Measurements from ENCODE around the gene PPP1R16B.

PPP1R16B gene

DNA sequence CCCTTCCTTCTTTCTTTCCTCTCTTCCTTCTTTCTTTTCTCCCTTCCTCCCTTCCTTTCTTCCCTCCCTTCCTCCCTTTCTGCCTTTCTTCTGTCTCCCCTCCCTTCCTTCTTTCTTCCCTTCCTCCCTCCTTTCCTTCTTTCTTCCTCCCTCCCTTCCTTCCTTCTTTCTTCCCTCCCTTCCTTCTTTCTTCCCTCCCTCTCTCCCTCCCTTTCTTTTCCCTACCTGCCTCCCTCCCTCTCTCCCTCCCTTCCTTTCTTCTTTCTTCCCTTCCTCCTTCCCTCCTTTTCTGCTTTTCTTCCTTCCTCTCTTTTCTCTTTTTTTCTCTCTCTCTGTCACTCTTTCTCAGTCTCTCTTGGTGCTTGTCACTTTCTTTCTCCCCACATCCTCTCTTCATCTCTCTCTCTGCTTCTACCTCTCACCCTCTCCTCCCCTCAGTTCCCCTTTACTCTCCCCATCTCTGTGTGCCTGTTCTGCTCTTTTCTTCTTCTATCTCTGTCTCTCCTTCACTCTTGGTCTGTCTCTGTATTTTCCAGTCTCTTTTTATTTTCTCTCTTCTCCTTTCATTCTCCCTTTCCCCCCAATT is 90.6 kb downstream of the PPP1R16B start (continued):
- TF ChIP-seq SP2 (tag by site-specific recombination; IDR thresholded peaks at IDR 0.05) = no peak
- TF ChIP-seq ZNF366 (tag by site-specific recombination; conservative IDR thresholded peaks at IDR 0.05) = peak; percentile 95
- no peak for TF ChIP-seq ZNF391 (tag by site-specific recombination; IDR thresholded peaks at IDR 0.05; ENCODE audit: borderline replicate concordance, low read depth)

DNA sequence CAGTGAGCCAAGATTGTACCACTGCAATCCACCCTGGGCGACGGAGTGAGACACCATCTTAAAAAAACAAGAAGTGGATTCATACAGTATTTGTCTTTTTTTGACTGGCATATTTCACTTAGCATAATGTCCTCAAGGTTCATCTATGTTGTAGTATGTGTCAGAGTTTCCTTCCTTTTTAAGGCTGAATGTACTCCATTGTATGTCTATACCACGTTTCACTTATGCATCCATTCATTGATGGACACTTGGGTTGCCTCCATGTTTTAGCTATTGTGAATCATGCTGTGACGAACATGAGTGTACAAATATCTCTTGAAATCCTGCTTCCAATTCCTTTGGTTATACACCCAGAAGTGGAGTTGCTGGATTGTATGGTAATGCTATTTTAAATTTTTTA is 91.8 kb downstream of the PPP1R16B start:
- ChIA-PET CTCF (no interaction called here), POLR2A (no interaction called here)
- TF ChIP-seq ZNF132 (tag by site-specific recombination; IDR thresholded peaks at IDR 0.05; ENCODE audit: borderline replicate concordance) (no peak), ZNF112 (tag by site-specific recombination; IDR thresholded peaks at IDR 0.05) (no peak), ZNF391 (tag by site-specific recombination; IDR thresholded peaks at IDR 0.05; ENCODE audit: borderline replicate concordance, low read depth) (no peak), ZNF610 (tag by site-specific recombination; IDR thresholded peaks at IDR 0.05; ENCODE audit: borderline replicate concordance) (no peak), ZNF221 (tag by site-specific recombination; IDR thresholded peaks at IDR 0.05; ENCODE audit: borderline replicate concordance) (no peak)
- TF ChIP-seq, protein P1, sequence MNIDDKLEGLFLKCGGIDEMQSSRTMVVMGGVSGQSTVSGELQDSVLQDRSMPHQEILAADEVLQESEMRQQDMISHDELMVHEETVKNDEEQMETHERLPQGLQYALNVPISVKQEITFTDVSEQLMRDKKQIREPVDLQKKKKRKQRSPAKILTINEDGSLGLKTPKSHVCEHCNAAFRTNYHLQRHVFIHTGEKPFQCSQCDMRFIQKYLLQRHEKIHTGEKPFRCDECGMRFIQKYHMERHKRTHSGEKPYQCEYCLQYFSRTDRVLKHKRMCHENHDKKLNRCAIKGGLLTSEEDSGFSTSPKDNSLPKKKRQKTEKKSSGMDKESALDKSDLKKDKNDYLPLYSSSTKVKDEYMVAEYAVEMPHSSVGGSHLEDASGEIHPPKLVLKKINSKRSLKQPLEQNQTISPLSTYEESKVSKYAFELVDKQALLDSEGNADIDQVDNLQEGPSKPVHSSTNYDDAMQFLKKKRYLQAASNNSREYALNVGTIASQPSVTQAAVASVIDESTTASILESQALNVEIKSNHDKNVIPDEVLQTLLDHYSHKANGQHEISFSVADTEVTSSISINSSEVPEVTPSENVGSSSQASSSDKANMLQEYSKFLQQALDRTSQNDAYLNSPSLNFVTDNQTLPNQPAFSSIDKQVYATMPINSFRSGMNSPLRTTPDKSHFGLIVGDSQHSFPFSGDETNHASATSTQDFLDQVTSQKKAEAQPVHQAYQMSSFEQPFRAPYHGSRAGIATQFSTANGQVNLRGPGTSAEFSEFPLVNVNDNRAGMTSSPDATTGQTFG (tag by site-specific recombination; IDR thresholded peaks at IDR 0.05; ENCODE audit: borderline replicate concordance) = no peak
- H3K9me3 ChIP-seq (ENCODE audit: control insufficient read depth, insufficient read depth, low read depth, low read length) = no peaks in the 10 kb centered on the region
- H3K4me1 ChIP-seq (ENCODE audit: control insufficient read depth, insufficient read depth, low read length) = 0 out of 2 replicates have a peak, but pooled peaks cover 2% of the 10 kb centered on the region
- no peak overlapping the region for H3K27ac ChIP-seq (ENCODE audit: extremely low read depth, low read depth, low read length)
- no peak overlapping the region for H3K4me3 ChIP-seq (ENCODE audit: low read depth, low read length)
- no peaks in the 10 kb centered on the region for H3K36me3 ChIP-seq (ENCODE audit: control insufficient read depth in 2 of 2, insufficient read depth in 1 of 2, low read length in 2 of 2)

DNA sequence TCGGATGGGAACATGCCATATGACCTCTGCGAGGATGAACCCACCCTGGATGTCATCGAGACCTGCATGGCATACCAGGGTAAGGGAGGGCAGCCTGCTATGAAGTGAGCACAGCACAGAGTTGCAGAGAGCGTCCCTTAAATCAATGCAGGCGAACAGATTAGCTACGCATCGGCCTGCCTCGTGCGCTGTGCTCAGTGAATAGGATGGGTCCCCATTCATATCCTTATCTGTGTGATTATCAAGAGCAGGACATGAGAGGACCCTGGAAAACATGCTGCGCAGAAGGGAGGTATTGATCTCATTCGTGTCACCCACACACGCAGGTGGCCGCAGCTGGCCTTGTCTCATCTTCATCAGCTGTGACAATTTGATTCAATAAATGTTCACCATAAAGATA is 95.1 kb downstream of the PPP1R16B start:
- no peak overlapping the region for H3K27ac ChIP-seq (ENCODE audit: extremely low read depth, low read depth, low read length)
- no peaks in the 10 kb centered on the region for H3K36me3 ChIP-seq (ENCODE audit: control insufficient read depth in 2 of 2, insufficient read depth in 1 of 2, low read length in 2 of 2)
- ChIA-PET POLR2A (no interaction called here), CTCF (no interaction called here)
- no peak for TF ChIP-seq ZNF335 (tag by site-specific recombination; conservative IDR thresholded peaks at IDR 0.05)
- no peak for TF ChIP-seq ZNF24 (tag by site-specific recombination; IDR thresholded peaks at IDR 0.05)
- no peak for TF ChIP-seq ZBTB17 (tag by site-specific recombination; IDR thresholded peaks at IDR 0.05)
- no peak overlapping the region for H3K4me3 ChIP-seq (ENCODE audit: low read depth, low read length)
- H3K9me3 ChIP-seq (ENCODE audit: control insufficient read depth, insufficient read depth, low read depth, low read length) = no peaks in the 10 kb centered on the region
- no peaks in the 10 kb centered on the region for H3K4me1 ChIP-seq (ENCODE audit: control insufficient read depth, insufficient read depth, low read length)

DNA sequence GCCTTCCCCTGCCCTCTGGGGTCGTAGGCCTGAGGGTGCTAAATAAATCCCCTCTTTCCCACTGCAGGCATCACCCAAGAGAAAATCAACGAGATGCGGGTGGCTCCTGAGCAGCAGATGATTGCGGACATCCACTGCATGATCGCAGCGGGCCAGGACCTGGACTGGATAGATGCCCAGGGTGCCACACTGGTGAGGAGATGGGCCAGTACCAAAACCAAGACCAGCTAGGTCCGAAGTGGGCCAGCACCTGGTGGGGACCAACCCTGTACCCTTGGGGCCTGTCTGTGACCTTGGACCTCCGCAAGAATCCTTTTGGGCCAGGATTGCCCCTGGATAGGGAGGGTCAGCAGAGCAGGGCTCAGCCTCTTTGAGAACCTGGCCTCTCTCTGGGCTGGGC is 97.1 kb downstream of the PPP1R16B start:
- TF ChIP-seq, protein P2, sequence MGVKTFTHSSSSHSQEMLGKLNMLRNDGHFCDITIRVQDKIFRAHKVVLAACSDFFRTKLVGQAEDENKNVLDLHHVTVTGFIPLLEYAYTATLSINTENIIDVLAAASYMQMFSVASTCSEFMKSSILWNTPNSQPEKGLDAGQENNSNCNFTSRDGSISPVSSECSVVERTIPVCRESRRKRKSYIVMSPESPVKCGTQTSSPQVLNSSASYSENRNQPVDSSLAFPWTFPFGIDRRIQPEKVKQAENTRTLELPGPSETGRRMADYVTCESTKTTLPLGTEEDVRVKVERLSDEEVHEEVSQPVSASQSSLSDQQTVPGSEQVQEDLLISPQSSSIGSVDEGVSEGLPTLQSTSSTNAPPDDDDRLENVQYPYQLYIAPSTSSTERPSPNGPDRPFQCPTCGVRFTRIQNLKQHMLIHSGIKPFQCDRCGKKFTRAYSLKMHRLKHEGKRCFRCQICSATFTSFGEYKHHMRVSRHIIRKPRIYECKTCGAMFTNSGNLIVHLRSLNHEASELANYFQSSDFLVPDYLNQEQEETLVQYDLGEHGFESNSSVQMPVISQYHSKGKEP (tag by site-specific recombination; IDR thresholded peaks at IDR 0.05) = no peak
- TF ChIP-seq, protein P3, sequence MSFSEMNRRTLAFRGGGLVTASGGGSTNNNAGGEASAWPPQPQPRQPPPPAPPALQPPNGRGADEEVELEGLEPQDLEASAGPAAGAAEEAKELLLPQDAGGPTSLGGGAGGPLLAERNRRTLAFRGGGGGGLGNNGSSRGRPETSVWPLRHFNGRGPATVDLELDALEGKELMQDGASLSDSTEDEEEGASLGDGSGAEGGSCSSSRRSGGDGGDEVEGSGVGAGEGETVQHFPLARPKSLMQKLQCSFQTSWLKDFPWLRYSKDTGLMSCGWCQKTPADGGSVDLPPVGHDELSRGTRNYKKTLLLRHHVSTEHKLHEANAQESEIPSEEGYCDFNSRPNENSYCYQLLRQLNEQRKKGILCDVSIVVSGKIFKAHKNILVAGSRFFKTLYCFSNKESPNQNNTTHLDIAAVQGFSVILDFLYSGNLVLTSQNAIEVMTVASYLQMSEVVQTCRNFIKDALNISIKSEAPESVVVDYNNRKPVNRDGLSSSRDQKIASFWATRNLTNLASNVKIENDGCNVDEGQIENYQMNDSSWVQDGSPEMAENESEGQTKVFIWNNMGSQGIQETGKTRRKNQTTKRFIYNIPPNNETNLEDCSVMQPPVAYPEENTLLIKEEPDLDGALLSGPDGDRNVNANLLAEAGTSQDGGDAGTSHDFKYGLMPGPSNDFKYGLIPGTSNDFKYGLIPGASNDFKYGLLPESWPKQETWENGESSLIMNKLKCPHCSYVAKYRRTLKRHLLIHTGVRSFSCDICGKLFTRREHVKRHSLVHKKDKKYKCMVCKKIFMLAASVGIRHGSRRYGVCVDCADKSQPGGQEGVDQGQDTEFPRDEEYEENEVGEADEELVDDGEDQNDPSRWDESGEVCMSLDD (tag by site-specific recombination; IDR thresholded peaks at IDR 0.05) = no peak
- no peak for TF ChIP-seq SALL2 (tag by site-specific recombination; IDR thresholded peaks at IDR 0.05; ENCODE audit: borderline replicate concordance)
- TF ChIP-seq GLIS1 (tag by site-specific recombination; IDR thresholded peaks at IDR 0.05) = no peak
- TF ChIP-seq ZFP3 (tag by site-specific recombination; IDR thresholded peaks at IDR 0.05; ENCODE audit: low read depth) = no peak
- TF ChIP-seq ZIC2 (tag by site-specific recombination; IDR thresholded peaks at IDR 0.05) = no peak
- TF ChIP-seq ZNF596 (tag by site-specific recombination; IDR thresholded peaks at IDR 0.05) = no peak
- Histone ChIP-seq H3K4me3 (ENCODE audit: low read depth, low read length) (no peak overlapping the region), H3K9me3 (ENCODE audit: control insufficient read depth, insufficient read depth, low read depth, low read length) (no peaks in the 10 kb centered on the region), H3K4me1 (ENCODE audit: control insufficient read depth, insufficient read depth, low read length) (no peaks in the 10 kb centered on the region), H3K36me3 (ENCODE audit: control insufficient read depth in 2 of 2, insufficient read depth in 1 of 2, low read length in 2 of 2) (no peaks in the 10 kb centered on the region), H3K27ac (ENCODE audit: extremely low read depth, low read depth, low read length) (no peak overlapping the region)
- ChIA-PET CTCF (interaction anchor here (1.2 kb wide), 1 partner anchor 10 kb away, joined by 4 read pairs; no protein-coding TSS in a partner anchor), POLR2A (no interaction called here)
